ENCODE measurements around the gene VPS29. TPM values are rescaled to one million over a fixed set of nuclear protein-coding genes. Genes with fewer than 3 reads are reported as not detected.

Gene VPS29
- total RNA-seq, 1 experiment from 2014 or later = 114 TPM

GRCh38 chr12:110538869-110539622, 37.1 kb upstream of the VPS29 start:
- H3K9ac ChIP-seq (ENCODE audit: low read length) = no peak overlapping the region
- H3K79me2 ChIP-seq (ENCODE audit: low read length) = peaks cover 49% of the 10 kb centered on the region
- ChIA-PET CTCF (no interaction called here), POLR2A (ENCODE audit: unreplicated experiment) (no interaction called here)
- no TSS peak for BruUV-seq (replicated peaks)
- no peak overlapping the region for H3K4me3 ChIP-seq (ENCODE audit: low read length)
- no peak for DNase-seq
- no peaks in the 10 kb centered on the region; the same call in 1 of the 2 replicates for H4K20me1 ChIP-seq (ENCODE audit: low read length)
- no peak overlapping the region for H3K27ac ChIP-seq (ENCODE audit: low read length)
- no peaks in the 10 kb centered on the region for H3K27me3 ChIP-seq (ENCODE audit: low read length)
- H2AFZ ChIP-seq (ENCODE audit: low read length) = no peak overlapping the region
- peak; percentile 57 for ATAC-seq
- no peaks in the 10 kb centered on the region for H3F3A ChIP-seq (ENCODE audit: low read length, unreplicated experiment)
- H3K4me1 ChIP-seq (ENCODE audit: insufficient read depth, low read length) = peaks cover 9% of the 10 kb centered on the region
- no peak for TF ChIP-seq EZH2 (IDR thresholded peaks at IDR 0.05; ENCODE audit: low read length, unreplicated experiment)
- no peak for TF ChIP-seq CTCF (conservative IDR thresholded peaks at IDR 0.05; ENCODE audit: low read depth, low read length)
- TF ChIP-seq EZH2phosphoT487 (IDR thresholded peaks at IDR 0.05; ENCODE audit: borderline replicate concordance, low read length) = no peak
- peaks cover 48% of the 10 kb centered on the region for H3K36me3 ChIP-seq (ENCODE audit: low read depth, low read length)
- intact Hi-C loops (cut with micrococcal nuclease) = no loop called here
- H3K9me3 ChIP-seq (ENCODE audit: low read length) = no peaks in the 10 kb centered on the region
- no peaks in the 10 kb centered on the region for H3K9me2 ChIP-seq (replicated peaks; ENCODE audit: low read length)
- no peak overlapping the region for H3K4me2 ChIP-seq (ENCODE audit: low read length)

- no peaks in the 10 kb centered on the region for H3K27me3 ChIP-seq (ENCODE audit: low read length)
- ATAC-seq (no peak), DNase-seq (no peak)
- H3K9me3 ChIP-seq (ENCODE audit: low read length) = no peaks in the 10 kb centered on the region
- peaks cover 47% of the 10 kb centered on the region for H3K79me2 ChIP-seq (ENCODE audit: low read length)
- ChIA-PET POLR2A (ENCODE audit: unreplicated experiment) (no interaction called here), CTCF (interaction anchor here (0.6 kb wide), 1 partner anchor 215 kb away, joined by 3 read pairs; no protein-coding TSS in a partner anchor)
- H3K9me2 ChIP-seq (replicated peaks; ENCODE audit: low read length) = no peaks in the 10 kb centered on the region
- TF ChIP-seq EZH2 (IDR thresholded peaks at IDR 0.05; ENCODE audit: low read length, unreplicated experiment) = no peak
- no peak for TF ChIP-seq CTCF (conservative IDR thresholded peaks at IDR 0.05; ENCODE audit: low read depth, low read length)
- no peak for TF ChIP-seq EZH2phosphoT487 (IDR thresholded peaks at IDR 0.05; ENCODE audit: borderline replicate concordance, low read length)
- intact Hi-C loops (cut with micrococcal nuclease) = no loop called here
- BruUV-seq (replicated peaks) = no TSS peak
- peaks cover 5% of the 10 kb centered on the region; the same call in 1 of the 2 replicates for H4K20me1 ChIP-seq (ENCODE audit: low read length)
- peaks cover 20% of the 10 kb centered on the region for H3K4me1 ChIP-seq (ENCODE audit: insufficient read depth, low read length)
- H3K36me3 ChIP-seq (ENCODE audit: low read depth, low read length) = peaks cover 40% of the 10 kb centered on the region
- H3K4me2 ChIP-seq (ENCODE audit: low read length) = no peak overlapping the region
- H3K27ac ChIP-seq (ENCODE audit: low read length) = no peak overlapping the region
- no peak overlapping the region for H3K4me3 ChIP-seq (ENCODE audit: low read length)
- no peak overlapping the region for H3K9ac ChIP-seq (ENCODE audit: low read length)
- no peaks in the 10 kb centered on the region for H3F3A ChIP-seq (ENCODE audit: low read length, unreplicated experiment)
- H2AFZ ChIP-seq (ENCODE audit: low read length) = no peak overlapping the region
These were observed 35.9 kb upstream of the VPS29 start for GRCh38 chr12:110537605-110538409.

All from PC-3 (cell line).